ACC112 (cell line): Measurements from ENCODE around the gene TTLL13.
A peak's percentile ranks its signal among the peaks of the same experiment; 100 is the strongest.
"Not testable (repeated sequence)": the region's sequence is repeated elsewhere in the genome, so short reads cannot be mapped to it uniquely, and the experiment has no call there.

Source experiments
- H2AFZ ChIP-seq: fragments of 200-600 bp; sonication (generic); one replicate; pipeline ENCODE4 v1.6.0; 2017; ENCODE audit warnings: antibody characterized with exemption, low read length; ENCODE audit not compliant: unreplicated experiment
- H3K27ac ChIP-seq: fragments of 200-600 bp; sonication (generic); 2 replicates; pipeline ENCODE4 v1.5.1; 2014; ENCODE audit warnings: low read depth, mild to moderate bottlenecking, antibody characterized with exemption, low read length, moderate library complexity
- H3K27me3 ChIP-seq: fragments of 200-600 bp; sonication (generic); 2 replicates; pipeline ENCODE4 v1.6.1; 2014; ENCODE audit warnings: mild to moderate bottlenecking, antibody characterized with exemption, low read length, moderate library complexity, mixed read lengths; ENCODE audit not compliant: insufficient read depth
- H3K36me3 ChIP-seq: fragments of 200-600 bp; sonication (generic); 2 replicates; pipeline ENCODE4 v1.6.1; 2016; ENCODE audit warnings: mild to moderate bottlenecking, antibody characterized with exemption, low read length, moderate library complexity, mixed read lengths; ENCODE audit not compliant: insufficient read depth
- H3K4me1 ChIP-seq: fragments of 200-600 bp; sonication (generic); one replicate; pipeline ENCODE4 v1.6.1; 2016; ENCODE audit warnings: low read length, mixed read lengths; ENCODE audit not compliant: insufficient read depth, unreplicated experiment, control insufficient read depth
- H3K4me3 ChIP-seq: fragments of 200-600 bp; sonication (generic); 2 replicates; pipeline ENCODE4 v1.5.1; 2014; ENCODE audit warnings: mild to moderate bottlenecking, low read depth, low read length
- H3K79me2 ChIP-seq: fragments of 200-600 bp; sonication (generic); one replicate; pipeline ENCODE4 v1.6.0; 2016; ENCODE audit warnings: low read length; ENCODE audit not compliant: control insufficient read depth, unreplicated experiment, insufficient read depth

Gene TTLL13

DNA sequence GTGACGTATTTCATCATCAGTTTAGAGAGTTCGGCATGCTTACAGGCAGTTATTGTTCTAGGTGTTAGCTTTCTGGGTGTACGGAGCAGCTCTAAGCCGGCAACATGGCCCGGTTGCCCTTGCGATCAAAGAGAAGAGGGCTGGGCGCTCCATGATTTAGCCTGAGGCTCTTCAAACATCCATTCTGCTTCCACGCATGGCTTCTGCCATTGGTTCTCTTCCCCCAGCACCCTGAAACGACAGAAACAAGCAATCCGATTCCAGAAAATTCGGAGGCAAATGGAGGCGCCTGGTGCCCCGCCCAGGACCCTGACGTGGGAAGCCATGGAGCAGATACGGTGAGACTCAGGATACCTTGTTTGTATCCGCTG is 16.7 kb downstream of the TTLL13 start:
- Histone ChIP-seq H3K4me3 (peak overlapping the region; percentile 94), H3K27ac (peak overlapping the region; percentile 84), H2AFZ (peak overlapping the region; percentile 87), H3K4me1 (peaks cover 42% of the 10 kb centered on the region), H3K36me3 (0 out of 2 replicates have a peak, but pooled peaks cover 5% of the 10 kb centered on the region), H3K79me2 (peaks cover 48% of the 10 kb centered on the region), H3K27me3 (no peaks in the 10 kb centered on the region)

DNA sequence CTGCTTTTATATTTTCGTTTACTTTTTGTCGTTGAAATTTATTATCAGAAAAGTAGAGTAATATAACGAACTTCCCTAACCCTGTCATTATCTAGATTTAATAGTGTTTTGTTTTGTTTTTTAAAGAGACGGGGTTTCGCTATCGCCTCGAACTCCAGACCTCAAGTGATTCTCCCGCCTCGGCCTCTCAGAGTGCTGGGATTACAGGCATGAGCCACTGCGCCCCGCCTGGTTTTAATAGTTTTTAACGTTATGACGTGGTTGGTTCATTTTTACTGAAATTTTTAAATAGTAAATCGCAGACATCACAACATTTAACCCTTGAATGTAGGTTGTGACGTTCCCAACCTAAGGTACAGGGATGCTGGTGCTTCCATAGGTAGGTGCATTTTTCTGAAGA is 17.1 kb downstream of the TTLL13 start:
- Histone ChIP-seq H3K27ac (peak overlapping the region; percentile 84), H3K4me3 (peak overlapping the region; percentile 94), H3K4me1 (peaks cover 40% of the 10 kb centered on the region), H2AFZ (peak overlapping the region; percentile 87), H3K27me3 (no peaks in the 10 kb centered on the region), H3K36me3 (0 out of 2 replicates have a peak, but pooled peaks cover 5% of the 10 kb centered on the region), H3K79me2 (peaks cover 52% of the 10 kb centered on the region)

GRCh38 chr15:90268415-90268814 is 19.1 kb downstream of the TTLL13 start:
- 0 out of 2 replicates have a peak overlapping the region, but pooled peaks have one; percentile 94 for H3K4me3 ChIP-seq
- no peak overlapping the region for H3K27ac ChIP-seq
- peaks cover 57% of the 10 kb centered on the region for H3K79me2 ChIP-seq
- H3K4me1 ChIP-seq: peaks cover 30% of the 10 kb centered on the region
- H2AFZ ChIP-seq: no peak overlapping the region
- no peaks in the 10 kb centered on the region for H3K27me3 ChIP-seq
- peaks cover 9% of the 10 kb centered on the region; the same call in 1 of the 2 replicates for H3K36me3 ChIP-seq

DNA sequence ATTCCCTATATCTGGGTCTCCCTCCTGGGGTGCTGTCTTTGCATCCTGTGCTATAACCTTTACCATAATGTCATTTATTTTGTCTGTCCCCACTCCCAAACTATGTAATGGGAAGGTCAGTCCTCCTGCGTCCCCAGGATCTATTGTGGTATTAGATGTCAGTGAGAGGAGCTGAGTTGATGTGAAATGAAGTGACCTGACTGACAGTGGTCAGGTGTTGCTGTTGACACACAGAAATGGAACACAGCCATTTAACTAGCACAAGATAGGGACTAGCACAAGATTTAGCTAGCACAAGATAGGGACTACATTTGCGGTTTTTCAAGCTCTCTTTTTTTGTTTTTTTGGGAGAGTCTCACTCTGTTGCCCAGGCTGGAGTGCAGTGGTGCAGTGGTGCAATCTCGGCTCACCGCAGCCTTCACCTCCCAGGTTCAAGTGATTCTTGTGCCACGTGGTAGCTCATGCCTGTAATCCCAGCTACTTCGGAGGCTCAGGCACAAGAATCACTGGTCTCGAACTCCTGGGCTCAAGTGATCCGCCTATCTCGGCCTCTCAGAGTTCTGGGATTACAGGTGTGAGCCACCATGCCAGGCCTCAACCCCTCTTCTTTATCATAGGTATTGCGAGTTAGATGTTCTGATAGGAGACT is 21.3 kb downstream of the TTLL13 start:
- Histone ChIP-seq H3K27ac (no peak overlapping the region), H3K27me3 (no peaks in the 10 kb centered on the region), H3K36me3 (peaks cover 9% of the 10 kb centered on the region; the same call in 1 of the 2 replicates), H3K4me3 (no peak overlapping the region), H2AFZ (no peak overlapping the region), H3K4me1 (peaks cover 19% of the 10 kb centered on the region), H3K79me2 (peaks cover 54% of the 10 kb centered on the region)

DNA sequence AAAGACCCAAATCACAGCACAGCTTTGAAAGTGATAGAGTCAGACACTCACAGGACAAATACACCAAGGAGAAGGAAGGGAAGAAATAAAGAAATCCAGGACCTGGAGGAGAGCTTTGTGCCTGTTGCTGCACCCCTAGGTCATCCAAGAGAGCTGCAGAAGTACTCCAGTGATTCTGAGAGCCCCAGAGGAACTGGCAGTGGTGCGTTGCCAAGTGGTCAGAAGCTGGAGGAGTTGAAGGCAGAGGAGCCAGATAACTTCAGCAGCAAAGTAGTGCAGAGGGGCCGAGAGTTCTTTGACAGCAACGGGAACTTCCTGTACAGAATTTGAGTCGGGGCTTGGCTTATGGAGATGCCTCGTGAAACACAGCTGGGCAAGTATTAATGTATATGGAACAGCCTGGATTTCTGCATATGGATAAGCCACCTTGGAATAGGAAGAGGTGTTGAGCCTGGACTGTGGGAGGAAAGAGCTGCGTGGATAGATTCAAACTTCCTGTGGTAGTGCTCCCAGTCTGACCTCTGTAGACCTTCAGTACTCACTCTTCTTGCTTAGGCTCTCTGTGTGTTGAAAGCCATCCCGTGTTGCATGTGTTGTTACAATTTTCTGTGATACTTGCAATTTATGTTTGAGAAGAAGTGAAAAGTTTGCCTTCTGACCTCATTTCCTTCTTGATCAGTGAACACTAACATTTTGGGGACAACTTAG is 22.3 kb downstream of the TTLL13 start:
- Histone ChIP-seq H3K4me3 (no peak overlapping the region), H3K27ac (no peak overlapping the region), H3K79me2 (peaks cover 44% of the 10 kb centered on the region), H3K4me1 (peaks cover 18% of the 10 kb centered on the region), H2AFZ (no peak overlapping the region), H3K27me3 (no peaks in the 10 kb centered on the region), H3K36me3 (peaks cover 9% of the 10 kb centered on the region; the same call in 1 of the 2 replicates)

DNA sequence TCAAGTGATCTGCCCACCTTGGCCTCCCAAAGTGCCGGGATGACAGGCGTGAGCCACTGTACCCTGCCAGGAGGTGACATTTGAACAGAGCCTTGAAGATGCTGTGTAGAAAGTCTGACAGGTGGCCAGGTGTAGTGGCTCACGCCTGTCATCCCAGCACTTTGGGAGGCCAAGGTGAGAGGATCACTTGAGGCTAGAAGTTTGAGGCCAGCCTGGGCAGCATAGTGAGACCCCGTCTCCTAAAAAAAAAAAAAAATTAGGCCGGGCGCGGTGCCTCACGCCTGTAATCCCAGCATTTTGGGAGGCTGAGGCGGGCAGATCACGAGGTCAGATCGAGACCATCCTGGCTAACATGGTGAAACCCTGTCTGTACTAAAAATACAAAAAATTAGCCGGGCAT is 29.1 kb downstream of the TTLL13 start:
- H3K4me1 ChIP-seq, H3K36me3 ChIP-seq, H3K27ac ChIP-seq, H3K4me3 ChIP-seq, H2AFZ ChIP-seq, H3K79me2 ChIP-seq, H3K27me3 ChIP-seq: not testable (repeated sequence)

DNA sequence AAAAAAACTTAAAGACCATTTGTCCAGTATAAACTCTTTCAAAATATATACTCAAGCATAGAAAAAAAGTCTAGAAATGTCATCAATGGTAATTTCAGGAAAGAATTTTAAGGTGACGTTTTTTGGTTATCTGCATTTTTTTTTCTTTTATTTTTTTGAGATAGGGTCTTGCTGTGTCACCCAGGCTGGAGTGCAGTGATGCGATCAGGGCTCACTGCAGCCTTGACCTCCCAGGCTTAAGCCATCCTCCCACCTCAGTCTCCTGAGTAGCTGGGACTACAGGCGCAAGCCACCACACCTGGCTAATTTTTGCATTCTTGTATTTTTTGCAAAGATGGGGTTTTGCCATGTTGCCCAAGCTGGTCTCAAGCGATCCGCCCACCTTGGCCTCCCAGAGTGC is 31.4 kb downstream of the TTLL13 start:
- not testable (repeated sequence) for H3K4me3 ChIP-seq, H3K27me3 ChIP-seq, H3K36me3 ChIP-seq, H3K27ac ChIP-seq, H3K4me1 ChIP-seq, H2AFZ ChIP-seq, H3K79me2 ChIP-seq

DNA sequence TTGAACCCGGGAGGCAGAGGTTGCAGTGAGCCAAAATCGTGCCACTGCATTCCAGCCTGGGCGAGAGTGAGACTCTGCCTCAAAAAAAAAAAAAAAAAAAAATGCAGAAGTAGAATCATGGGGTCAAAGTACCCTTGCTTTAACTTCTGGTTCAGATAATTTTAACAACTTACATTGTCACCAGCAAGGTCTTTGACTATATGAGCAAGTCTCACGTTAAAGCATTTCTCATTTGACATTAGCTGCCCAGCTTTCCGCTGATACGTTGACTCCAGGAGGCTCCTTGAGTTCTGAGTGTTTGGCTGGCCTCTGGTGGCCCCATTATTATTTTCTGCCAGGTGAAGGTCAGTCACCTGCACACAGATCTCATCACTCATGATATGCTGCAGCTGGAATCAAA is 32.3 kb downstream of the TTLL13 start:
- not testable (repeated sequence) for H3K4me1 ChIP-seq, H2AFZ ChIP-seq, H3K27me3 ChIP-seq, H3K4me3 ChIP-seq, H3K27ac ChIP-seq, H3K36me3 ChIP-seq, H3K79me2 ChIP-seq

GRCh38 chr15:90286678-90287077 is 37.3 kb downstream of the TTLL13 start:
- Histone ChIP-seq H2AFZ (no peak overlapping the region), H3K4me1 (no peaks in the 10 kb centered on the region), H3K4me3 (no peak overlapping the region), H3K27ac (no peak overlapping the region), H3K27me3 (no peaks in the 10 kb centered on the region), H3K79me2 (no peaks in the 10 kb centered on the region), H3K36me3 (no peaks in the 10 kb centered on the region)

DNA sequence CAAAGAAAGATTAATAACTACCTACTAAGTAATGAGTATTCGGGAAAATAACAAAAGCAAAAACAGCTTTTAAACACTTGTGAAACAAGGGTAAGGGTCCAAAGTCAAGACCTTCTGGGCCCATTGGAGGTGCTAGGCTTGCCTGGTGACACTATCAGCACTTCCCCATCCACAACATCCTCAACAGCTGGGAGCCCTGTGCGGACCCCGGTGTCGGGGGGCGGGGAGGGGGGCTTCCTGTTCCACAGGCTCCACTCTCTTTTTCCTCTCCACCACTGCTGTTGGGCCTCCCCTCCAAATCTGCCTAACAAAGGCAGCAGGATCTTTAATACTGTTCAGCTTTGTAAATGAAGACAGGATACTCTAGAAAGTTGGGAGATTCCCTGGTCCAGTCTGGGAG is 37.7 kb downstream of the TTLL13 start:
- Histone ChIP-seq H3K27ac (no peak overlapping the region), H3K27me3 (no peaks in the 10 kb centered on the region), H2AFZ (no peak overlapping the region), H3K79me2 (no peaks in the 10 kb centered on the region), H3K36me3 (no peaks in the 10 kb centered on the region), H3K4me1 (no peaks in the 10 kb centered on the region), H3K4me3 (0 out of 2 replicates have a peak overlapping the region, but pooled peaks have one; percentile 22)

DNA sequence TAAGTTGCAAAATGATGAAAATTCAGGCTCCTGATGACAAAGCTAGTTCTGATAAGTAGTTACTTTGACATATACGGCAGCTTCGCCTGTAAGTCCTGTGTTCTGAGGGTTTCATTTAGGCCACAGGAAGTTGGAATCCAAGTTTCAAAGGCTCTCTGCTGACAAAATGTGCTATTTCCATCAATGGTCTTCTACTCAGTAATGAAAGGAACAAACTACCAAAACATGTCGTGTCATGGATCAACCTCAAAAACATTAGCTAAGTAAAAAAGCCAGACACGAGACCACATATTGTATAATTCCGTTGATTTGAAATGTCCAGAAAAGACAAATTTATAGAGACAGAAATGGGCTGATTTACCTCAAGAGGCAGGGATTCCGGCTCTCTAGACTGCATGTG is 38.6 kb downstream of the TTLL13 start:
- no peaks in the 10 kb centered on the region for H3K36me3 ChIP-seq
- no peak overlapping the region for H3K27ac ChIP-seq
- H3K27me3 ChIP-seq: no peaks in the 10 kb centered on the region
- no peaks in the 10 kb centered on the region for H3K79me2 ChIP-seq
- no peak overlapping the region for H2AFZ ChIP-seq
- H3K4me3 ChIP-seq: no peak overlapping the region
- no peaks in the 10 kb centered on the region for H3K4me1 ChIP-seq
